ENCODE results near the gene CD79A.
A peak's percentile ranks its signal among the peaks of the same experiment; 100 is the strongest.

CD79A gene

GRCh38 chr19:41883463-41883820 is 6.4 kb downstream of the CD79A start:
- no peak for DNase-seq (ENCODE audit: low read depth in 4 of 4, low spot score in 1 of 4)

- peak; percentile 68 to 89 (median 76) for DNase-seq (ENCODE audit: low read depth in 4 of 4, low spot score in 1 of 4)
These were observed 7.0 kb downstream of the CD79A start for GRCh38 chr19:41883821-41884733.

GRCh38 chr19:41886761-41887710 is 10.0 kb downstream of the CD79A start:
- peak in 1 of 4 experiments; percentile 59 for DNase-seq (ENCODE audit: low read depth in 4 of 4, low spot score in 1 of 4)

GRCh38 chr19:41887711-41888382 is 10.8 kb downstream of the CD79A start:
- peak; percentile 54 to 82 (median 66) for DNase-seq (ENCODE audit: low read depth in 4 of 4, low spot score in 1 of 4)

- DNase-seq (ENCODE audit: low read depth in 4 of 4, low spot score in 1 of 4) = no peak
These were observed 11.8 kb downstream of the CD79A start for GRCh38 chr19:41888926-41889325.

- no peak for DNase-seq (ENCODE audit: low read depth in 4 of 4, low spot score in 1 of 4)
These were observed 12.8 kb downstream of the CD79A start for GRCh38 chr19:41889896-41890295.

DNA sequence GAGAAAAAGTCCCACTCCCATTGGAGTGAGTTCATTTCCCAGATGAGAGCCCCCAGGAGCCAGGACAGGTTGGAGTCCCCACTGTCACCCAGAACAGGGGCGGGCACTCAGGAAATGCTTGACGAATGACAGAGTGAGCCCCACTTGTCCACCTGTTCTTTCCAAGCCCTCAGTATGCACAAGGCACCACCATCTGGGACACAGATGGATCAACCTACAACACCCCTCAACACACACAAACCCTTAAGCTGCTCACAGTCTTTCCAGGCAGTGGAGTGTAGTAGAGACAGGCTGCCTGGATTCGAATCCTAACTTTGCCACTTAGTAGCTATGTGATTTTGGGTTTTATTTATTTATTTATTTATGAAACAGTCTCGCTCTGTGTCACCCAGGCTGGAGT is 13.9 kb downstream of the CD79A start:
- DNase-seq (ENCODE audit: low read depth in 4 of 4, low spot score in 1 of 4) = no peak

- DNase-seq (ENCODE audit: low read depth in 4 of 4, low spot score in 1 of 4) = no peak
These were observed 15.3 kb downstream of the CD79A start for GRCh38 chr19:41892173-41892902.

GRCh38 chr19:41893899-41894298 is 16.8 kb downstream of the CD79A start:
- no peak for DNase-seq (ENCODE audit: low read depth in 4 of 4, low spot score in 1 of 4)

- no peak for DNase-seq (ENCODE audit: low read depth in 4 of 4, low spot score in 1 of 4)
These were observed 17.3 kb downstream of the CD79A start for GRCh38 chr19:41894350-41894749.

DNA sequence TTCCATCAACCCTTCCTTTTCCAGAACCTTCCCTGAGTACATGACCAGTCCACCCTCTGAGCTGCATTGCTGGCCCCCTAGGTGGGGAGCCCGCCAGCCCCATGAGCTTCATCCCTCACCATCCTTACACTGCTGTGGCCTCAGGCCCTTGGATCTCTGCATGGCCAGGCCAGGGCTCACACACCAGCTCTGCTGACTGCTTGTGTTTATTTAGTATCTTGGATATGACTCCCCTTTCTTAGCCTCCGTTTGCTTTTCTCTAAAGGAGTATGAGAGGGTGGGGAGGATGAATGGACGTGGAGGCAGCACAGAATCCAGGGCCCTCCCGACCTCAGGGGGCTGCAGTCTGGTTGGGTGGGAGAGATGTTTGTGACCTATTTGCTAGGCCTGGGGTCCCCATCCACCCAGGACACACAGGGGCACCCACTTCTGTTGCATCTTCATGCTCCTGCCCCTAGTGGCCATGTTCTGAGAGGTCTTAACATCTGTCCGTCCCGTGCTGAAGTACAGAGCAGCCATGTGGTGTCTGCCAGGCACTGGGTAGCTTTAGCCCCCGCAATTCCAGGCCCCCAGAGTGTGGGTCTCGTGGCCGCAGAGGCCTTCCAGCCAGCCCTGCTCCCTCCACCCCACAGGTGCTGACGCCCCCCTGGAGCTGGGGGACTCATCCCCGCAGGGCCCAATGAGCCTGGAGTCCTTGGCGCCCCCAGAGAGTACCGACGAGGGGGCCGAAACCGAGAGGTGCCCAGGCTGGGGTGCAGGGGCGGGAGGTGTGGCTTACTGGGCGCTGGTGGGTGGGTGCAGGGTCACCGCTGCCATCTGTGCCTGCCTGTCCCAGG is 18.9 kb downstream of the CD79A start:
- DNase-seq (ENCODE audit: low read depth in 4 of 4, low spot score in 1 of 4) = no peak

- no peak for DNase-seq (ENCODE audit: low read depth in 4 of 4, low spot score in 1 of 4)
These were observed 19.5 kb downstream of the CD79A start for GRCh38 chr19:41896581-41896942.

GRCh38 chr19:41897181-41897580 is 20.1 kb downstream of the CD79A start:
- DNase-seq (ENCODE audit: low read depth in 4 of 4, low spot score in 1 of 4) = no peak

DNA sequence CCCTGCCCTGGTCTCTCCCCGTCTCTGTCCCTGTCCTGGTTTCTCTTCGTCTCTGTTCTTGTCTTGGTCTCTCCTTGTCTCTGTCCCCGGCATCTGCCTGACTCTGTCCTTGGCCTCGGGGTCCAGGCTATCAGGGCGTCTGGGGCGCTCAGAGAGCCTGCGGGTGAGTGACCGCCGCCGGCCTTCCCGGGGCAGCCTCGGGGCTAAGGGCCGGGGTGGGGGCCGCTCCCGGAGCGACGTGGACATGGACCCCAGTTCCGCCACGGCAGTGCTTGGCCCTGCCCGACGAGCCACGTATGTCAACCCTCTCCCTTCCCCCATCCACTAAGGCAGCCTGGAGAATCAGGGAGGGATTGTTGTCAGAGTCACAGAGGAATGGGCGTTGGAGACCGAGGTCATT is 20.7 kb downstream of the CD79A start:
- no peak for DNase-seq (ENCODE audit: low read depth in 4 of 4, low spot score in 1 of 4)

DNA sequence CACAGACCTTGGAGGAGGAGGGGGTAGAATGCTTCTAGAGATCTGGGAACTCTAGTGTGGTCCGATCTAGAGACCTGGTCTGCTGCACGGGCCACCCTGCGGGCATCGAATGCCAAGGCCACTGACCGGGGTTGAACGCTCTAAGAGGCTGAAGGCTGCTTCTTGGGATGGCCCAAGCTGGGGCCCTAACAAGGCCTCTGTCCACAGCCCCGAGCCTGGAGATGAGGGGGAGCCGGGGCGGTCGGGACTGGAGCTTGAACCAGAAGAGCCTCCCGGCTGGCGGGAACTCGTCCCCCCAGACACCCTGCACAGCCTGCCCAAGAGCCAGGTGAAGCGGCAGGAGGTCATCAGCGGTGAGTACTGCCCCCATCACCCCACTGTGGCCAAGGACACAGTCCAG is 21.2 kb downstream of the CD79A start:
- DNase-seq (ENCODE audit: low read depth in 4 of 4, low spot score in 1 of 4) = no peak

DNA sequence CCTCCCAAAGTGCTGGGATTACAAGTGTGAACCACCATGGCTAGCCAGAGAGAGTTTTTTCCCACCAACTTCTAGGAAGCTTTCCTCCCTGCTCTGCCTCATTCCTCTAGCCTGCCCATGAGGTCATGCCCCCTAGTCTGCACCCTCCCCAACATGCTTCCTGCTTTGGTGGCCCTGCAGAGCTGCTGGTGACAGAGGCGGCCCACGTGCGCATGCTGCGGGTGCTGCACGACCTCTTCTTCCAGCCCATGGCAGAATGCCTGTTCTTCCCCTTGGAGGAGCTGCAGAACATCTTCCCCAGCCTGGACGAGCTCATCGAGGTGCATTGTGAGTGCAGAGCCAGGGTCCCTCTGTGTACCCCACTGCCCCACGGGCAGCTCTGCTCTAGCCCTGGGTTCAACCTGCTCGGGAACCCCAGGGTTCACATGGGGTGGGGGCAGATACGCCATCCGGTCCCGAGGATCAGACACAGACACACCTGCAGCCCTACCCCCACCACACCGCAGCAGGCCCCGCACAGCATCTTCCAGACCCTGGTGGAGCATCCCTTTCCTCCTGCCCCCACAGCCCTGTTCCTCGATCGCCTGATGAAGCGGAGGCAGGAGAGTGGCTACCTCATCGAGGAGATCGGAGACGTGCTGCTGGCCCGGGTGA is 24.8 kb downstream of the CD79A start:
- DNase-seq (ENCODE audit: low read depth in 4 of 4, low spot score in 1 of 4) = no peak

- no peak for DNase-seq (ENCODE audit: low read depth in 4 of 4, low spot score in 1 of 4)
These were observed 25.5 kb downstream of the CD79A start for GRCh38 chr19:41902594-41902993.

- DNase-seq (ENCODE audit: low read depth in 4 of 4, low spot score in 1 of 4) = no peak
These were observed 26.3 kb downstream of the CD79A start for GRCh38 chr19:41903193-41903953.

All from stimulated activated CD4-positive, alpha-beta T cell treated with anti-CD3 and anti-CD28 coated beads, Interleukin-1b, Interleukin-23, amount 100 ng/mL, for 24 hours (primary cell).